Measurements from ENCODE around the gene GNAZ. TPM values are rescaled to one million over a fixed set of nuclear protein-coding genes. Genes with fewer than 3 reads are reported as not detected.

Gene GNAZ
- polyA plus RNA-seq, 3 donors: 1.5 to 7.8 (median 6.2) TPM

GRCh38 chr22:23061471-23062280, 8.6 kb upstream of the GNAZ start:
- H3K27ac ChIP-seq (ENCODE audit: low read depth, low read length): no peak overlapping the region
- 90 to 96% (median 94%) methylated on average over 16 of the region's 16 CpGs for WGBS, 3 donors

GRCh38 chr22:23062616-23063538, 7.4 kb upstream of the GNAZ start:
- 85 to 92% (median 92%) methylated on average over 12 of the region's 12 CpGs for WGBS, 3 donors
- no peak overlapping the region for H3K27ac ChIP-seq (ENCODE audit: low read depth, low read length)

- WGBS, 3 donors: 88 to 95% (median 93%) methylated on average over 16 of the region's 16 CpGs
- no peak overlapping the region for H3K27ac ChIP-seq (ENCODE audit: low read depth, low read length)
Observed at GRCh38 chr22:23063539-23064380, 6.6 kb upstream of the GNAZ start.

- no peak overlapping the region for H3K27ac ChIP-seq (ENCODE audit: low read depth, low read length)
- 82 to 85% (median 85%) methylated on average over 11 of the region's 11 CpGs for WGBS, 3 donors
Observed at GRCh38 chr22:23064381-23065068, 5.8 kb upstream of the GNAZ start.

GRCh38 chr22:23065069-23065451, 5.3 kb upstream of the GNAZ start:
- H3K27ac ChIP-seq (ENCODE audit: low read depth, low read length): no peak overlapping the region
- WGBS, 3 donors: 86 to 97% (median 95%) methylated on average over 3 of the region's 3 CpGs

GRCh38 chr22:23065495-23066122, 4.7 kb upstream of the GNAZ start:
- H3K27ac ChIP-seq (ENCODE audit: low read depth, low read length): no peak overlapping the region
- WGBS, 3 donors: 70 to 83% (median 81%) methylated on average over 10 of the region's 10 CpGs

- WGBS, 3 donors: 81 to 87% (median 84%) methylated on average over 15 of the region's 15 CpGs
- no peak overlapping the region for H3K27ac ChIP-seq (ENCODE audit: low read depth, low read length)
Observed at GRCh38 chr22:23066200-23067022, 3.9 kb upstream of the GNAZ start.

GRCh38 chr22:23067023-23067650, 3.2 kb upstream of the GNAZ start:
- WGBS, 3 donors: 79 to 88% (median 86%) methylated on average over 6 of the region's 6 CpGs
- no peak overlapping the region for H3K27ac ChIP-seq (ENCODE audit: low read depth, low read length)

GRCh38 chr22:23067691-23068090, 2.6 kb upstream of the GNAZ start:
- WGBS, 3 donors: 72 to 77% (median 74%) methylated on average over 5 of the region's 5 CpGs
- H3K27ac ChIP-seq (ENCODE audit: low read depth, low read length): no peak overlapping the region

- 75 to 79% (median 77%) methylated on average over 8 of the region's 8 CpGs for WGBS, 3 donors
- H3K27ac ChIP-seq (ENCODE audit: low read depth, low read length): no peak overlapping the region
Observed at GRCh38 chr22:23068096-23068831, 2.1 kb upstream of the GNAZ start.

GRCh38 chr22:23068832-23069385, 1.4 kb upstream of the GNAZ start:
- no peak overlapping the region for H3K27ac ChIP-seq (ENCODE audit: low read depth, low read length)
- 76 to 86% (median 85%) methylated on average over 8 of the region's 8 CpGs for WGBS, 3 donors

- H3K27ac ChIP-seq (ENCODE audit: low read depth, low read length): no peak overlapping the region
- WGBS, 3 donors: 2 to 3% (median 2%) methylated on average over 53 to 74 of the region's 74 CpGs
Observed at GRCh38 chr22:23069502-23070357, 589 bp upstream of the GNAZ start.

- no peak overlapping the region for H3K27ac ChIP-seq (ENCODE audit: low read depth, low read length)
- whole genome bisulfite sequencing, 3 donors: 50 to 65% (median 55%) methylated on average over 29 of the region's 29 CpGs
Observed at GRCh38 chr22:23071230-23072076, 1.1 kb downstream of the GNAZ start.
